Gastroesophageal sphincter (tissue), 3 donors: ENCODE data around the gene S100Z.

Experiments
- EP300 ChIP-seq: sonication (generic); formaldehyde crosslinking; IDR thresholded peaks from one replicate; pipeline ENCODE4 v1.6.1; 2017; ENCODE audit warnings: antibody characterized with exemption, mild to moderate bottlenecking
- POLR2A ChIP-seq, 2 donors: fragments of 450-650 bp; IDR thresholded peaks; one replicate each; pipeline ENCODE4 v1.6.1; 2017; ENCODE audit warnings: antibody characterized with exemption in 2 of 2, mild to moderate bottlenecking in 2 of 2, moderate library complexity in 1 of 2
- POLR2AphosphoS5 ChIP-seq: sonication (generic); formaldehyde crosslinking; IDR thresholded peaks from one replicate; pipeline ENCODE4 v1.6.1; 2017; ENCODE audit warnings: antibody characterized with exemption
- TF ChIP-seq, protein P1 (sequence below), 4 experiments: fragments of 200-600 bp in 2 of 4; fragments of 450-650 bp in 2 of 4; sonication (generic) in 1 of 4; IDR thresholded peaks; one replicate each; pipeline ENCODE4 v1.5.1; 2017 to 2019; ENCODE audit warnings: antibody characterized with exemption in 4 of 4, mild to moderate bottlenecking in 2 of 4, moderate library complexity in 2 of 4

DNA sequence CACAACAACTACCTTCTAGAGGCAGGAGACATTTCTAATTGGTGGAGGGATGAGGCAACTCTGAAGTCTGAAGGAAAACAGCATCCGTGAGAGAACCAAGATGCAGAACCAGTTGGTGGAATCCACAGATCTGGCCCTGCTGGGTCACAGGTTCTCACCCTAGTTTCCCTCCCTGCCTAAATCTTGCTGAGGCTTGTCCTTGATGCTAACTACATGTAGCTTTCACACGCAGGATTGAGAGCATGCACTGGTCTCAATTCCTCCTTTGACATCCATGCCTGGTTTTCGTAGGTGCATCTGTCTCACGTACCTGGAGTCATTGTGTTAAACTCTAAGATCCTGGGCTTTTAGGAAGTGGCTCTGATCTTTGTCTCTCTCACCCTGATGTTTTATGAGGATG is 40.7 kb upstream of the S100Z start:
- TF ChIP-seq, protein P1, sequence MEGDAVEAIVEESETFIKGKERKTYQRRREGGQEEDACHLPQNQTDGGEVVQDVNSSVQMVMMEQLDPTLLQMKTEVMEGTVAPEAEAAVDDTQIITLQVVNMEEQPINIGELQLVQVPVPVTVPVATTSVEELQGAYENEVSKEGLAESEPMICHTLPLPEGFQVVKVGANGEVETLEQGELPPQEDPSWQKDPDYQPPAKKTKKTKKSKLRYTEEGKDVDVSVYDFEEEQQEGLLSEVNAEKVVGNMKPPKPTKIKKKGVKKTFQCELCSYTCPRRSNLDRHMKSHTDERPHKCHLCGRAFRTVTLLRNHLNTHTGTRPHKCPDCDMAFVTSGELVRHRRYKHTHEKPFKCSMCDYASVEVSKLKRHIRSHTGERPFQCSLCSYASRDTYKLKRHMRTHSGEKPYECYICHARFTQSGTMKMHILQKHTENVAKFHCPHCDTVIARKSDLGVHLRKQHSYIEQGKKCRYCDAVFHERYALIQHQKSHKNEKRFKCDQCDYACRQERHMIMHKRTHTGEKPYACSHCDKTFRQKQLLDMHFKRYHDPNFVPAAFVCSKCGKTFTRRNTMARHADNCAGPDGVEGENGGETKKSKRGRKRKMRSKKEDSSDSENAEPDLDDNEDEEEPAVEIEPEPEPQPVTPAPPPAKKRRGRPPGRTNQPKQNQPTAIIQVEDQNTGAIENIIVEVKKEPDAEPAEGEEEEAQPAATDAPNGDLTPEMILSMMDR (IDR thresholded peaks at IDR 0.05) = no peak
- TF ChIP-seq POLR2A (IDR thresholded peaks at IDR 0.05) (no peak), EP300 (no peak), POLR2AphosphoS5 (no peak)
